Measurements from ENCODE around the gene ABHD1. TPM values are rescaled to one million over a fixed set of nuclear protein-coding genes. Genes with fewer than 3 reads are reported as not detected.
A peak's percentile ranks its signal among the peaks of the same experiment; 100 is the strongest.

ABHD1 gene
- polyA plus RNA-seq, 1 donor, result 1.4 TPM

DNA sequence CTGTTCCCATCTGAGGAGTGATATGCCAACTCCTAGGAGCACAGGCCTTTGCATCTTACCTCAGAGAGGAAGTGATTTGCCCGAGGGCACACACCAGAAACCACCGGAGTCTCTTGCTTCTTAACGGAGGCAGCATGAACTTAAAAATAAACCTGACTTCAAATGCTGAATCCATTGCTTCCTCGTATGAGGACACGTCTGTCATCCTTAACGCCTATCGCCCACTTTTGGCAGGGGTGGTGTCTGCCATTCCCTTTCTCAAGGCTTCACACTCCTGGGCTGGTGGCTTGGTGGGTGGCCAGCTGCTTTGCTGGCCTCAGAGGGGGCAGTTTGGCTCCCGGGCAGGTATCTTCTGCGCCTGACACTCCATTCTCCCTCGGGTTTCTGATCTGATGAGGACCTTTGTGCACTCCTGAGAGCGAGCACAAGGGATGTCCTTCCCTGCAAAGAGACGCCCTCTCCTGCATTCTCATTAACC, 11.9 kb downstream of the ABHD1 start:
- DNase-seq, result no peak

DNA sequence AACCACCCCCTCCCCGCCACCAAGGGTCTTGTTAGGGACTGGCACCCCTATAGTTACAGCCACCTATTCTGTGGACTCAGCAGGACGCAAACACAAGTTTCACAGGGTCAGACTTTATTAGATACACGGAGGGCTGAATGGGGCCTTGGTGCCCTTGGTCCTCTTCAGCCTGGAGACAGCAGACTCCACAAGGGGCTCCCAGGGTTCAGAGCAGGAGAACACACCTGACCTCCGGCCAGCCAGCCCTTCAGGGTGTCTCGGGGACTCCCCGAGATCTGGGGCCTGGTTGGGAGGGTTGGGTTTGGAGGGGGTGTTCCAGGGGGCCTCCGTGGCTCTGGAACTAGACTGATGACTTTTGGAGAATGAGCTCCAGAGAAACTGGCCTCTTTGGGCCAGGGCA, 13.1 kb downstream of the ABHD1 start:
- no peak for DNase-seq

DNA sequence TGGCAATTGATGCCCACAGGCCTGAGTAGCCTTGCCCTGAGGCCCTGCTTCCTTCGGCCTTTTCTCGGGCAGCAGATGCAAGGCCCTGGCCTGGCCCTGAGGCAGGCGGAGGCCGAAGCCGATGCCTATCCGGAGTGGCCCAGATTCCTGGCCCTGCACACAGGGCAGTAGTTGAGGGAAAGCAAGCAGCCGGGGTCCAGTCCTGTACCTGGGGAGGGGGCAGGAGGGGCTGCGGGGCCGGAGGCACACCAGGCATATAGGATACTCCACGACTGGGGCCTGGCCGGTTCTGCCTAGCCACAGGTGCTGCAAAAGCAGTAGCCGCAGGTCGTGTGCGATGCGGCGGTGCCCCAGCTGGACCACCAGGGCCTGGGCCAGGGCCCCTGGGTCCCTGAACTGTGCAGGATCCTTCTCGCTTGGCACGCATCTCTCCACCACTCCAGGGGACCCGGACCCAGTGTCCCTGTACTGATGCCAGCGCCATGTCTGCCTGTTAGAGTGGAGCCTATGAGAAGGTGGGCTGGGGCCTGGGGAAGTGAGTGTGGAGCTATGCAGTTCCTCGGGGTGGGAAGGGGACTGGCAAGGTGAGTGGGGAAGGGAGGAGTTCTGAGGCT, 13.8 kb downstream of the ABHD1 start:
- DNase-seq, result no peak

DNA sequence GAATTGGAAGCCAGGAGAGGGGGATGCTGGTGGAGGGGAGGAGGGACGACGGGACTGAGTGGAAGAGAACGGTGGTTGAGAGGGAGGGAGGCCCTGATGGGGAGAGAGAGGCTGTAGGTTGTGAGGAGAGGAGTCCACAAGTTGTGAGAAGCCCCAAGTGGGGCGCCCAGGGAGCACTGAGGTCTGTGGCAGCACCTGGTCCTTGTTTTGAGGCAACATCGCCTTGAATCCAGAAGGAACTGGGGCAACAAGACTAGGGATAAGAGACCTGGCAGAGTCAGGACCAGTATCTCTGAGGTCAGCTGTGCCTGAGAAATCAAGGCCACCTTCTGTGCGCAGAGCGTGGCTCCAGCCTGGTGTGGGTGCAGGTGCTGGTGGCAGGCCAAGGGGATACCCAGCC, 14.5 kb downstream of the ABHD1 start:
- no peak for DNase-seq

DNA sequence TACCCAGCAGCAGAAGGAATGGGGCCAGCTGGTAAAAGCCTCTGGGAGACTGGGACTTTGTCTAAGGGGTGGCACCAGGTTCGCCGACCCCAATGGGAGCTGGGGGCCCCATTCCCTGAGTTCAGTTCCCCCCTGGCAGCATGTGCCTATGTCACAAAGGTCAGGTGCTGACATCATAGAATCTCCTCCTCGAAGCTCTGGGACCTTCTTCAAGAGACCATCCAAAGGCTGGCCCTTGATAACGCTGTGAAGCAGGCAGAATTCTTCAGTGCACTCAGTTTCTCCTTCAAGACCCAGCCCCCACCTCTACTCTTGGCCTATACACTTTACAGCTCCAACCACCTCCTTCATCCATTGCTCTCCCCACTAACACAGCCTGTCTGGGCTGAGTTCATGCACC, 15.7 kb downstream of the ABHD1 start, which contains the start of gene PRR30:
Gene PRR30 (minus strand): TSS at position 101 of the 400 bp plus-strand sequence. CDS start 1,081 bp downstream, outside the sequence.
- DNase-seq, result no peak

DNA sequence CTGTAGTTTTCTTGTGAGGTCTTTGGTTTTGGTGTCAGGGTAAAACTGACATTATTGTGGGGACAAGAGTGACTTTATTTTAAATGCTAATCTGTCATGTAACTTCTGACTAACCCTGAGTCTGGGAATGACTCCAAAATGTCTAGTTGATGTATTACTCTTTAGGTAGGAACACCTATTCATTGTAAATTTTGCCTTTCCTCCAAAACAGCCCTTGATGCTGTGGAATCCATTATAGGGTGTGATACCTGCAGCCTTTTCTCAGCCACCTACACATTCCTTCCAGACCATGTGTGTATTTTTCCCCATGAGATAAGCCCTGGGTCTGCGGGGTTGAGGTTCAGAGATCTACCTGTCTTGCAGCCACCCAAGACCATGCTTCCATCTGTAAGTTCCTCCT, 19.7 kb downstream of the ABHD1 start:
- DNase-seq, result no peak

DNA sequence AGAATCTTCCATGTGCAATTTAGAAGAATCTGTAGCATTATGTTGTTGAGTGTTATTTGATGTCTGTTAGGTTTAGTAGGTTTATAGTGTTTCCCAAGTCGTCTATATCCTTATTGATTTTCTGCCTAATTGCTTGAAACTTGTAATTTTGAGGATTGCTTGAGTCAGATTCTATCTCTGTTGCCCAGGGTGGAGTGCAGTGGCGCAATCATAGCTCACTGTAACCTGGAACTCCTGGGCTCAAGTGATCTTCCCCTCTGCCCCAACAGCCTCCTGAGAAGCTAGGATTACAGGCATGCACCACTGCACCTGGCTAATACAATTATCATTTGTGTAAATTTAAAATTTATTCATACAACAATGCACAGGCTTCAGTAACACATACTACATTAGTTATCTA, 22.1 kb downstream of the ABHD1 start:
- no peak for DNase-seq

DNA sequence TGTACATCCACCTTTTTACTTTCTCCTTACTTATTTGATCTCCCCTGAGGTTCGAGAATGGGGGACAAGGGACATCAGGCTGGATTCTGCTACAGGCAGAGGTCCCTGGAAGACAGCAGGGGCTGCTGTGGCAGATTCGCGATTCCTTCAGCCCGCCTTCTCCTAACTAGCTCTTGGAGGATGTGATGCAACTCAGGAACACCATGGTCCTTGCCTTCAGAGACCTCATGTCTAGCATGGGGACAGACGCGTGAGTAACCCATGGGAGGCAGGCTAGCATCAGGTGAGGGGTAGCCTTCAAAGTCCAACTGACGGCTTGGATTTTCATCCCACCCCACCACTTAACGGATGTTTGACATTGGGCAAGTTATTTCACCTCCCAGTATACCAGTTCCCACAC, 24.3 kb downstream of the ABHD1 start:
- no peak for DNase-seq

DNA sequence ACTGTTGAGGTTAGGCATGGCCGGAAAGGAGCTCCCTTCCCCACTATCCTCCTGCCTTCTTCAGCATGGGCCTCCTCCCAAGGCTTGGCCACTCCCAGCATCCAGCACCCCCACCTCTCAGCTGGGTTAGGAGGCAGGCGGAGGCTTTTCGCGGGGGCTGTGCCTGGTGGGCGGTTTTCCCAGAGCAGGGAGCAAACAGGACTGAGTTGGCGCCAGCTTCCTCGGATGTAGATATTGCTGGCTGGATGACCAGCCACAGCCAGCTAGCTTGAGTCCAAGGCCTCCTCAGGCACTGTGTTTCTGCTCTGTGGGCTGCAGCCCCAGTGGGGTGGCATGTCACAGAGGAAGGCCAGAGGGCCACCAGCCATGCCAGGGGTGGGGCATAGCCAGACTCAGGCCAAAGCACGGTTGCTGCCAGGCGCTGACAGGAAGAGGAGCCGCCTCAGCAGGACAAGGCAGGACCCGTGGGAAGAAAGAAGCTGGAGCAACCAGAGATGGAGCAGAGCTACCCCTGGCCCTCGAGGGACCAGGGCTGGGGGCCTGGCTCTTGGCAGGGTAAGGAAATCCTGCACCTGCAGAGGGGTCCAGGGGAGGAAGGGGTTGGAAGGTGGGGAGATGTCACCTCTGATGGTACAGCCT, 25.3 kb downstream of the ABHD1 start, which contains the start of gene TCF23:
Gene TCF23 (plus strand): TSS at position 204 of the 639 bp plus-strand sequence. CDS start 130 bp downstream, at position 334.
- peak; percentile 63 for DNase-seq

DNA sequence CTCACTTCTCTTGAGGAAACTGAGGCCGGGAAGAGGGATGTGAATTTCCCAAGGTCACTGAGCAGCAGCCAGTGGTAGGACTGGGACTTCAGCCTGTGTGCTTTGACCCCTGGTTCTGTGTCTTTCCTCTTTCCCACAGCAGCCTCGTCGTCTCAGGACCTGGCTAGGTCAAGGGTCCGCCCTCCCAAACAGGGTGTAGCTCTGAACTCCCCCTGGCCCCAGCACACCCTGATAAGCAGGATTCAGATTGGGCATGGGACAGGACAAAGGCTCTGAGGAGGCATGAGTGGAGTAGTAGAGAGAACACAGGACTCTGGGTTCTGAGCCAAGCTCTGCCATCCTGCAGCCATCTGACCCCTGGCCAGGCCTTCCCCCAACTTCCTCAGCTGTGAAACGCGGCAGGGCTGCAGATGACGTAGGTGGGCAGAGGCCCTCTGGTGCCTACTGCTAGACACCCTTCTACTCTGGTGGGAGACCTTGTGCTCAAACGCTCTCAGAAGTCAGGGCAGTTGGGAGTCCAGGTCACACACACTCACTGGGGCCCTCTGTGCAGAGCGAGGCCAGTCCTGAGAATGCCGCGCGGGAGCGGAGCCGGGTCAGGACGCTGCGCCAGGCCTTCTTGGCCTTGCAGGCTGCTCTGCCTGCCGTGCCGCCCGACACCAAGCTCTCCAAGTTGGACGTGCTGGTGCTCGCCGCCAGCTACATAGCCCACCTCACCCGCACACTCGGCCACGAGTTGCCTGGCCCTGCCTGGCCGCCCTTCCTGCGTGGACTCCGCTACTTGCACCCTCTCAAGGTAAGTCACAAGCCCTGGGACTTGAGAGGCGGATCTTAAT, 26.2 kb downstream of the ABHD1 start:
- no peak for DNase-seq

DNA sequence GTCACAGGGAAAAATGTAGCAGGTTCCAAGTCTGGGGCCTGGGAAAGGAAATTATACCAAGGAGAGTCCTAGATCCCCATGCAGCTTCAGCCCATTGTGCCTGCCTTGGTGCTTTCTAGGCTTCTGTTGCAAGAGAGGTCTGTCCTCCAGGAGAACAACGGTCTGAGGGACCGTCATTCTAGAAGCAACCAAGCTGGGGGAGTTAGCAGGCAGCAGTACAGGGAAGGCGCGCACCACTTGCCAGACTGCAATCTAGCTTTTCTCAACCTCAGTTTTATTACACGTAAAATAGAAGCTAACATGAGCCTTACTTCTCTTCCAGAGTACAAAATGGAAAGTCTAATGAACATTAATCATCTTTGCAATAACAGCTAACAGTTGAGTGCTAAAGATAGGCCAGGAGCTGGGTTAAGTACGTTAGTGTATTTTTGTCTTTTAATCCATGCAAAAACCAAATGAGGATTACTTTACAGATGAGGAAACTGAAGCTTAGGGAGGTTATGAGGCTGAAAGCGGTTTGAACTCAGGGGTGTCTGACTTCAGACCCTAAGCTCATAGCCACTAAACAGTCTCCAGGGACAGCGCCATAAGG, 27.1 kb downstream of the ABHD1 start:
- DNase-seq, result no peak

DNA sequence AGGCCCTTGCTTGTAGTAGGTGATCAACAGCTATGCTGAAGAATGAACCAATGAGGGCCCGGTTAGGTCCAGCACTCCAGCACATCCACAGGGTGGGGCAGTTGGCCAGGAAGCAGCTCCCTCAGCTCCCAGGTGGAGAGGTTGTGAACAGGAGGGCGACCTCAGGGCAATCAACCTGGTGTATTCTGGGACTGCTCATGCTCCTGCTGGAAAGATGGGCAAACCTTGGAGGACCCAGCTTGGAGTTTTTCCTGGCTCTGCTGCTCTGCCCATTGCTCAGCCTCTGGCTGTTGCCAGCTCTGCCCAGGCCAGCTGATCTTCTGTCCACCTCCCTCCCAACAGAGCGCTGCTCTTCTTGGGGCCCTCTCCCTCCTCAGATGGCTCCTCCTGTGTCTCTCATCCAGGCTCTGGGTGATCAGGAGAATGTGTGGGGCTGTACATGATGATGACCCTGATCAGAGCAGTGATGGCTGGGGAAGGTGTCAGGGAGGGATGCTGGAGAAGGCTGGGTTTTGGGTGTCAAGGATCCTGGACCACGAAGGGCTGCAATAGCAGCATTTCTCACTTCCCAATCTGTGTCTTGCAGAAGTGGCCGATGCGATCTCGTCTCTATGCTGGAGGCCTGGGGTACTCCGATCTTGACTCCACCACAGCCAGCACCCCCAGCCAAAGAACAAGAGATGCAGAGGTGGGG, 28.6 kb downstream of the ABHD1 start:
- DNase-seq, result no peak

DNA sequence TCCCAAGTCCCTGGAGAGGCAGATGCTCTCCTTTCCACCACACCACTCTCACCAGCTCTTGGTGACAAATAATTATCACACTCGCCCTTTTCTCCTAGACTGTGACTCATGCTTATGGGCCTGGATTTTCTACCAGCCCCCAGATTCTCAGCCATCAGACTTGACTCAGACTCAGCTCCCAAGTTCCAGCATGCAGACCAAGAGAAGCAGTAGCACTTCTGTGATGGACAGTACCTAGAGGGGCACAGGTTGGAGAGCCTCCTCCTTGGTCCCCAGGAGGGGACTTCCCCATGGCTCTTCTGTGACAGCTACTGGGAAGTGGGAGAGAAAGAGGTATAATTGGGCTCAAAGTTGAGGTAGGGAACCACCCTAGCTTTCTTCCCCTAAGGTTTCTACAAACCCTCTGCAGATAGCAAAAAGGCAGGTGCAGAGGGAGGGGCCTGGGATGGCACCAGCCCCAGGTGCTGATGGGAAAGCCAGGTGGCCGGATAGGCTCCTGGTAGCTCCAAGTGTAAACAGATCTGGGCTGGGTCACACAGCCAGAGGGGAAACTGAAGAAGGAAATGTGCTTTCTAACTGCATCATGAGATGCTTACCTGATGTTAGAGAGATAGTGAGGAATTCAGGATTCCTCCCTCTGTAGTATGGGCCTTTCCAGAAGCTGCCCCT, 29.3 kb downstream of the ABHD1 start:
- DNase-seq, result no peak

DNA sequence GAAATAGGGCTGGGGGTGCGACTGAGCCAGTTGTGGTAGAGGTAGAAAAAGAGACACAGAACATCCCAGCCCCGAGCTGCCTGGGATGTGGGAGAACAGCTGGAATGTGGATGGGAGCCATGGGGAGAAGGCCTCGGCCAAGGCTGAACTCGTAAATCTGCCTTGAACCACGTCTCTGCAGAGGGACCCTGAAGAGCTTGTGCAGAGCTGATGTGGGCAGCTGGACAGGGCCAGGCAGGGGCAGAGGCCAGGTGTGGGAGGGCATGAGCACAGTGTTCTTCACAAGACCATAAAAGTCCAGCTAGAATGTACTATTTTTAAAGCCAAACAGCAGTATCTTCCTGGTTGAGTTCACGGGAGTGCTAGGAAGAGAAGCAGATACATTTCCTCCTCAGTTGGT, 30.9 kb downstream of the ABHD1 start:
- peak; percentile 34 for DNase-seq

DNA sequence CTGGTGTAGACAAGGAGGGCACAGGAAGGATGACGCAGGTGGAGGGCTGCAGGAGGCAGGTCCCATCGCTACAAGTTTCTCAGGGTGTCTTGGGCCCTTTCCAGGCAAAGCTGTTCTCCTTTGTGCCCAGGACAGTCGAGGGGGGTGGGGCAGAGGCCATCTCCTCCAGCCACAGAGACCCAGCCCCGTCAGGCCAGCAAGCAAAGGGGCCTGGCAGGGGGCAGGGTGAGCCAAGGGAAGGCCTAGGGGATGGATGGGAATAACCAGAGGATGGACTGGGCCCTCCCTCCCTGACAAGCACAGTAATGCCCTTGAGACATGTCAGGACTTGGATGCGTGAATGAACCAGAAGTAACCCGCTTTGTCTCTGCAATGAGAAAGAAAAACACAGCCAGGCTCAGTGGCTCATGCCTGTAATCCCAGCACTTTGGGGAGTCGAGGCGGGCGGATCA, 31.5 kb downstream of the ABHD1 start:
- no peak for DNase-seq

DNA sequence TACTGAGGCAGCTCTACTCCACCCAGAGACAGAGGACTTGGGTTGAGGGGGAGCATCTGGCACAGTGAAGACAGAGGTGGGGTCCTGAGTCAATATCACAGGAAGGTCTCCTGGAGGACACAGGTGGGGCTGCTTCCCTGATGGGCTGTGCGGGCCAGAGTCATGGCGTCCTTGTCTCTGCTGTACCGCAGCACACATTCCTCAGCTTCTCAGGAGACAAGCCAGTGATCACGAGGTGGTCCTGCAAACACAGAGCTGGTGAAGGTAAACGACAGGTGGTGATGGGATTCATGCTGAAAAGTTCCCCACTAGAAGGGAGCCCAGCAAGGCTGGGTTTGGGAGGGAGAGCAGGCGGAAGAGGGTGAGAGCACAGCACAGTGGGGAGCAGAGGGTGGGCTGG, 34.9 kb downstream of the ABHD1 start:
- DNase-seq, result no peak

DNA sequence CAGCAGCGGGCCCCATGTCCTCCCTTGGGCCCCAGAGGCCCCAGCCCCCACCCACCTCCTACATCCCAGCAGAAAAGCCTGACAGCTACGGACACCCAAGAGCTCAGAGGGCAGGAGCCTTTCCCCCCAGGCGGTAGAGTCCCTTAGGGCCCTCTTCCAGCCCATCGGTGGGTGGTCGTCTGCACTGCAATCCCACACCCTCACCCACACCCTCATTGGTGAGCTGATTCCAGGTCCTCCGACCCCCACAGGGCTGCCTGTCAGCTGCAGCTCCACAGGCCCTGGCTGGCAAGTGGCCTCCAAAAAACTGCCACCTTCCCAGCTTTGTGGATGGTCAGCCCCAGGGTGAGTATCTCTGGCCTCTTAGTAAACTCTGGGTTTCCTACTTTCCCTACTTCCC, 35.7 kb downstream of the ABHD1 start:
- no peak for DNase-seq

DNA sequence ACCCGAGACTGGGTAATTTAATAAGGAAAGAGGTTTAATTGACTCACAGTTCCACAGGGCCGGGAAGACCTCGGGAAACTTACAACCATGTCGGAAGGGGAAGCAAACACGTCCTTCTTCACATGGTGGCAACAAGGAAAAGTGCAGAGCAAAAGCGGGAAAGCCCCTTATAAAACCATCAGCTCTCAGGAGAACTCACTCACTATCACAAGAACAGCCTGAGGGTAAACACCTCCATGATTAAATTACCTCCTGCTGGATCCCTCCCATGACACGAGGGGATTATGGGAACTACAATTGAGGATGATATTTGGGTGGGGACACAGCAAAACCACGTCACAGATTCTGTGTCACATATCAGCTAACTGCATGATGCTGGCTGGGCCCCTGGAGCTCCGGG, 36.6 kb downstream of the ABHD1 start:
- DNase-seq, result no peak

DNA sequence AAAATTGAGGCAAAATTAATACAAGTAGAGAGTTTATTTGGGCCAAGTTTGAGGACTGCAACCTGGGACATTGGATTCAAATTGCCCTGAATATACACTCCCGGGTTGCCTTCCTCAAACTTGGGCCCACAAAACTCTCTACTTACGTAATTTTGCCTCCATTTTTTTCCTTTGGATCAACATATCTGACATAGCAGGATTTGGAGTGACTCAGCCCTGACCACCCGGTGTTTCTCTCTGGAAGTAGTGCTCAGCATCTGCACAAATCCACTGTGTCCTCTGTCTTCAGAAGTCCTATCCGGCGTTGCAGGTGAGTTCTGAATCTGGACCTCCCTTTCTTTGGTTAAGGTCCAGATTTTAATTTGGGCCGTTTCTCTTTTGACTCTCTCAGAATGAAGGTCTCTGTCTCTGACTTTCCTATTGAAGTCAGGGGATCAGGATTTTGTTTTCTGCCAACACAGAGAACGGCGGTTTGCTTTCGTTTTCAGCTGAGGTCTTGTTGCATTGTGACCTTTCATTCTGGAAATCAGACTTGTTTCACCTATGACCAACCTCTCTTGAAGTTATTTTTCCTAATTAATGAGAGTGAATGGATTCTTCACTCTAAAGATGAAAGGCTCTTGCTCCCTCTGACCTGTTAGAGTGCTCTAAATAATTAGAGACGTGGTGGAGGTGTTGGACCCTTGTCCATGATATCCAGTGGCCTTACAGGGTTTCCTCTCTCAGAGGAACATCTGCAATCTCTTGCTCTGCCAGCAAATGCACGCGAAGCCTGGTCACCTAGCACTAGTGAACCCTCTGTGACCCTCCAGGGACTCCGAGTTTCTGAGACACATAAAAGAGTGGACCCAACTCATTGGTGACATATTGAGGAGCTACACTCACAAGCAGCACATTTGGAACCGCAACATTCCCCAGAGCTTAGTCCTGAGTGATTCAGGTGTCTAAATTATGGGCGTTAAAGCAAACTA, 38.8 kb downstream of the ABHD1 start:
- DNase-seq, result no peak

Measured in left kidney (tissue), 2 donors.